ENCODE measurements around the gene CIB1. TPM values are rescaled to one million over a fixed set of nuclear protein-coding genes. Genes with fewer than 3 reads are reported as not detected.

The CIB1 gene
- polyA plus RNA-seq, 4 donors: 27.8 to 59.9 (median 53.0) TPM

Other genes with a start within 250 kb of the CIB1 start
- gene ZNF710, start 232.6 kb downstream of the CIB1 start, polyA plus RNA-seq (ENCODE audit: insufficient read length in 4 of 4): 10 to 100 TPM; 15.9 to 21.5 (median 16.9) TPM
- gene IDH2, start 131.5 kb downstream of the CIB1 start, polyA plus RNA-seq (ENCODE audit: insufficient read length in 4 of 4): 100 to 1,000 TPM in 3 of 4 donors, 10 to 100 TPM in 1; 81.7 to 201 (median 190) TPM
- 10 to 100 TPM; 15.6 to 50.5 (median 36.1) TPM for gene SEMA4B, start 32.6 kb downstream of the CIB1 start, polyA plus RNA-seq (ENCODE audit: insufficient read length in 4 of 4)
- 1 to 10 TPM; 2.2 to 5.0 (median 4.2) TPM for gene GDPGP1, start 268 bp upstream of the CIB1 start, polyA plus RNA-seq (ENCODE audit: insufficient read length in 4 of 4)
- under 1 TPM; 0.31 to 0.37 (median 0.35) TPM for gene TTLL13, start 15.6 kb upstream of the CIB1 start, polyA plus RNA-seq (ENCODE audit: insufficient read length in 4 of 4)
- gene NGRN, start 31.7 kb upstream of the CIB1 start, polyA plus RNA-seq (ENCODE audit: insufficient read length in 4 of 4): 100 to 1,000 TPM; 100 to 130 (median 118) TPM
- gene ZNF774, start 118.3 kb upstream of the CIB1 start, polyA plus RNA-seq (ENCODE audit: insufficient read length in 4 of 4): 1 to 10 TPM; 3.7 to 5.3 (median 4.7) TPM
- 100 to 1,000 TPM in 3 of 4 donors, 10 to 100 TPM in 1; 98.9 to 209 (median 175) TPM for gene IQGAP1, start 154.3 kb upstream of the CIB1 start, polyA plus RNA-seq (ENCODE audit: insufficient read length in 4 of 4)

Data from left renal pelvis (tissue), 4 donors.